IMR-90 (cell line): ENCODE results near the gene PRKN. TPM values are rescaled to one million over a fixed set of nuclear protein-coding genes. Genes with fewer than 3 reads are reported as not detected.
A peak's percentile ranks its signal among the peaks of the same experiment; 100 is the strongest.

ENCODE experiments used
- ATAC-seq: fragments of 200-7000 bp; cut with Tn5 transposase; 2 replicates; pipeline ENCODE4 v1.9.1; 2020; ENCODE audit warnings: low read depth, mild to moderate bottlenecking, moderate library complexity
- BruUV-seq: library from RNA; stranded (reverse); fragments of 400-500 nt; replicated peaks from 2 replicates; lab custom pipeline; 2021; lab: Mats Ljungman, UMichigan
- CTCF ChIA-PET: fragments of 300-600 bp; formaldehyde crosslinking; extraction: SDS; loops from one replicate; lab custom pipeline; 2021; ENCODE audit warnings: antibody characterized with exemption; lab: Yijun Ruan, JAX
- POLR2A ChIA-PET: fragments of 300-600 bp; sonication (Branson Sonifier 250); formaldehyde crosslinking; loops from one replicate; lab custom pipeline; 2022; ENCODE audit warnings: antibody characterized with exemption; ENCODE audit not compliant: unreplicated experiment; lab: Charles Lee
- DNase-seq: peaks from one replicate; pipeline ENCODE4 v3.0.0; 2013
- H2AFZ ChIP-seq: replicated peaks from 2 replicates; pipeline ENCODE3; 2013; ENCODE audit warnings: low read length, mild to moderate bottlenecking; ENCODE audit not compliant: poor library complexity
- H2AK5ac ChIP-seq: 2 replicates; pipeline ENCODE4 v1.6.1; 2013; ENCODE audit warnings: low read depth, low read length, inconsistent platforms
- H2AK9ac ChIP-seq: replicated peaks from 2 replicates; pipeline ENCODE3; 2013; ENCODE audit warnings: mild to moderate bottlenecking, low read depth, low read length, moderate library complexity; ENCODE audit not compliant: poor library complexity
- H2BK120ac ChIP-seq: 2 replicates; pipeline ENCODE4 v1.6.1; 2013; ENCODE audit warnings: low read depth, low read length, inconsistent platforms
- H2BK15ac ChIP-seq: 3 replicates; pipeline ENCODE4 v1.6.1; 2013; ENCODE audit warnings: low read depth, low read length, inconsistent platforms
- H2BK20ac ChIP-seq: 2 replicates; pipeline ENCODE4 v1.6.1; 2013; ENCODE audit warnings: low read depth, mild to moderate bottlenecking, inconsistent platforms, low read length, moderate library complexity
- H2BK5ac ChIP-seq: 2 replicates; pipeline ENCODE4 v1.6.1; 2013; ENCODE audit warnings: mild to moderate bottlenecking, low read depth, low read length, inconsistent platforms; ENCODE audit not compliant: poor library complexity, severe bottlenecking
- H3K14ac ChIP-seq: replicated peaks from 2 replicates; pipeline ENCODE4 v1.6.1; 2013; ENCODE audit warnings: low read depth, low read length, inconsistent platforms
- H3K18ac ChIP-seq: 2 replicates; pipeline ENCODE4 v1.6.1; 2013; ENCODE audit warnings: low read depth, low read length, control low read depth
- H3K23ac ChIP-seq: 2 replicates; pipeline ENCODE4 v1.6.1; 2013; ENCODE audit warnings: low read depth, low read length, inconsistent platforms
- H3K27ac ChIP-seq: 2 replicates; pipeline ENCODE4 v1.5.1; 2013; ENCODE audit warnings: mild to moderate bottlenecking, control low read depth, low read length; ENCODE audit not compliant: insufficient read depth
- H3K27me3 ChIP-seq: 2 replicates; pipeline ENCODE4 v1.6.1; 2013; ENCODE audit warnings: low read length; ENCODE audit not compliant: control insufficient read depth, insufficient read depth
- H3K36me3 ChIP-seq: 2 replicates; pipeline ENCODE4 v1.6.1; 2013; ENCODE audit warnings: low read length, mixed read lengths; ENCODE audit not compliant: control insufficient read depth, insufficient read depth
- H3K4ac ChIP-seq: 2 replicates; pipeline ENCODE4 v1.6.1; 2013; ENCODE audit warnings: low read depth, low read length, inconsistent platforms
- H3K4me1 ChIP-seq: 2 replicates; pipeline ENCODE4 v1.6.1; 2013; ENCODE audit warnings: low read length, mixed read lengths; ENCODE audit not compliant: control insufficient read depth, insufficient read depth
- H3K4me2 ChIP-seq: 2 replicates; pipeline ENCODE4 v1.6.1; 2013; ENCODE audit warnings: low read depth, mild to moderate bottlenecking, control low read depth, low read length, moderate library complexity
- H3K4me3 ChIP-seq: 2 replicates; pipeline ENCODE4 v1.5.1; 2013; ENCODE audit warnings: low read depth, mild to moderate bottlenecking, control low read depth, low read length, moderate library complexity; ENCODE audit not compliant: insufficient read depth
- H3K56ac ChIP-seq: 2 replicates; pipeline ENCODE4 v1.6.1; 2013; ENCODE audit warnings: low read length, inconsistent platforms; ENCODE audit not compliant: insufficient read depth; ENCODE audit errors: extremely low read depth
- H3K79me1 ChIP-seq, 2 experiments: 2 replicates each; pipeline ENCODE4 v1.6.1; 2013; ENCODE audit warnings: low read length in 2 of 2, inconsistent platforms in 1 of 2, low read depth in 1 of 2
- H3K9ac ChIP-seq: 2 replicates; pipeline ENCODE4 v1.6.1; 2013; ENCODE audit warnings: low read depth, low read length, control low read depth
- H3K9me1 ChIP-seq: 2 replicates; pipeline ENCODE4 v1.6.1; 2013; ENCODE audit warnings: low read length, inconsistent platforms; ENCODE audit not compliant: insufficient read depth
- H3K9me3 ChIP-seq: 2 replicates; pipeline ENCODE4 v1.6.1; 2013; ENCODE audit warnings: low read length; ENCODE audit not compliant: control insufficient read depth, insufficient read depth
- H4K20me1 ChIP-seq: 2 replicates; pipeline ENCODE4 v1.6.1; 2013; ENCODE audit warnings: low read length, inconsistent platforms; ENCODE audit not compliant: insufficient read depth
- H4K5ac ChIP-seq: 2 replicates; pipeline ENCODE4 v1.6.1; 2013; ENCODE audit warnings: mild to moderate bottlenecking, low read depth, low read length, control low read depth
- H4K8ac ChIP-seq, 2 experiments: 2 replicates each; pipeline ENCODE4 v1.6.1; 2013; ENCODE audit warnings: low read depth in 2 of 2, low read length in 2 of 2, control low read depth in 1 of 2, inconsistent platforms in 1 of 2
- H4K91ac ChIP-seq: 2 replicates; pipeline ENCODE4 v1.6.1; 2013; ENCODE audit warnings: low read depth, low read length, inconsistent platforms; ENCODE audit not compliant: insufficient read depth
- CHD1 ChIP-seq: IDR thresholded peaks from 2 replicates; pipeline ENCODE4 v1.6.1; 2012; ENCODE audit warnings: low read depth, low read length, improper control_type of control experiment
- FOS ChIP-seq: fragments of 150-350 bp; IDR thresholded peaks from 2 replicates; pipeline ENCODE4 v1.6.1; 2016; ENCODE audit warnings: low read depth, low read length
- MAFK ChIP-seq: IDR thresholded peaks from 2 replicates; pipeline ENCODE4 v1.6.1; 2012; ENCODE audit warnings: low read depth, low read length, improper control_type of control experiment
- MAZ ChIP-seq: IDR thresholded peaks from 2 replicates; pipeline ENCODE4 v1.6.1; 2012; ENCODE audit warnings: low read depth, mild to moderate bottlenecking, low read length, improper control_type of control experiment, moderate library complexity, borderline replicate concordance
- POLR2A ChIP-seq: IDR thresholded peaks from 2 replicates; pipeline ENCODE4 v1.6.1; 2012; ENCODE audit warnings: mild to moderate bottlenecking, low read depth, low read length
- RCOR1 ChIP-seq: IDR thresholded peaks from 2 replicates; pipeline ENCODE4 v1.6.1; 2012; ENCODE audit warnings: mild to moderate bottlenecking, low read length, improper control_type of control experiment; ENCODE audit not compliant: insufficient replicate concordance
- WGBS, 2 experiments: methylation state at CpG; one replicate each; pipeline versions ENCODE4 v1.1.5 to v1.1.7; 2013; ENCODE audit warnings: missing lambda C conversion rate in 2 of 2; ENCODE audit not compliant: insufficient read length in 1 of 2; ENCODE audit errors: extremely low coverage in 2 of 2; 5-methylcytosine and 5-hydroxymethylcytosine counted together
- dilution Hi-C: fragments of 300-500 bp; cut with HindIII; formaldehyde crosslinking; loops from one replicate; pipeline ENCODE4 v1.14.3; 2018; ENCODE audit warnings: low sequenced_read_pairs; ENCODE audit not compliant: unreplicated experiment
- in situ Hi-C: fragments of 300-500 bp; cut with MboI; formaldehyde crosslinking; loops from 3 replicates; pipeline ENCODE4 v1.14.3; 2019; ENCODE audit warnings: low sequenced_read_pairs, inconsistent platforms, mixed read lengths
- intact Hi-C: fragments of 100-400 bp; cut with micrococcal nuclease; formaldehyde crosslinking; loops from 2 replicates; pipeline ENCODE4 v1.10.0; 2022
- polyA plus RNA-seq, 3 experiments: library from polyadenylated mRNA; depleted of rRNA; stranded (reverse); fragments of >200 nt; gene quantifications; 2 replicates each; pipeline ENCODE4 v1.2.3, GENCODE V29; 2012; ENCODE audit warnings: low replicate concordance in 1 of 3
- total RNA-seq: library from RNA; depleted of rRNA; stranded (reverse); fragments of >200 nt; gene quantifications from 2 replicates; pipeline ENCODE4 v1.2.3, GENCODE V29; 2012
- TF ChIP-seq, protein P1 (sequence below): fragments of 150-350 bp; IDR thresholded peaks from 2 replicates; pipeline ENCODE4 v1.6.1; 2016; ENCODE audit warnings: low read depth, mild to moderate bottlenecking, low read length, moderate library complexity, borderline replicate concordance

The PRKN gene
- total and polyA plus RNA-seq, 2 of the 4 experiments (the other 2 are of a cell fraction) = 0.15 to 0.18 TPM

DNA sequence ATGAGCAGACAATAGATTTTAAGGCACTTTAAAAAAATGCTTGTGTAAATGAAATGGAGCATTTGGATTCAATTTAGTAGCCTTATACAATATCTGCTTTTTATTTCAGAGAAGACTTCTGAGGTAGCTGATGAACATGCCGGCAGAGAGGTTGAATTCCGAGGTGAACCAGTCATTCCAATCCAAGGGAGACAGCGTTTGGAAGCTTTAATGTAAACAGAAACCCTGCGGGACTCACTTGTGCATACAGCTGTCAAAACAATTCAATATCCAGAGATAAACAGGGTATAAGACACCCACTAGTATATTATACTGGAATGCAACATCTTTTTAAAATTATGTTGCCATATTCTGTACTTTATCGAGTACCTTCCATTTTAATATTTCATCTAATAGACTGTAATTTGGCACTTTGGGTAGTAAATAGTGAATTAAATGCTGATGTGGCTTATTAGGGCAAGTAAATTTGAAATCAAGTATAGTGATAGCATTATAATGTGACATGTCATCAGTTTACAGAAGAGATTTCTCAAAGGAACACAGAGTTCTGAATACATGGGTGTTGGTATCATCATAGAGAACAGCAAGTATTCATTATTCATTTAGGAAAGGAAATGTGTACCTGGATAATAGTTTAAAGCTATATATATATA lies 347.7 kb downstream of the PRKN start:
- no peaks in the 10 kb centered on the region for H3K36me3 ChIP-seq
- H3K27ac ChIP-seq = no peak overlapping the region
- ATAC-seq = no peak
- no peak overlapping the region for H2AK5ac ChIP-seq
- dilution Hi-C loops (no loop called here), in situ Hi-C loops (no loop called here), intact Hi-C loops (no loop called here)
- no peak overlapping the region for H3K14ac ChIP-seq
- H3K56ac ChIP-seq = no peak overlapping the region
- H3K23ac ChIP-seq = no peak overlapping the region
- ChIA-PET POLR2A (no interaction called here), CTCF (no interaction called here)
- no peak overlapping the region for H3K4me2 ChIP-seq
- no peak overlapping the region for H2BK20ac ChIP-seq
- H2BK120ac ChIP-seq = no peak overlapping the region
- no peak overlapping the region for H4K91ac ChIP-seq
- H4K8ac ChIP-seq = no peak overlapping the region
- WGBS, 2 experiments = no CpG with 5 or more reads among the region's 5 CpGs
- BruUV-seq = no TSS peak
- H2BK5ac ChIP-seq = no peak overlapping the region
- no peak overlapping the region for H3K18ac ChIP-seq
- H3K9me3 ChIP-seq = peaks cover 16% of the 10 kb centered on the region
- no peak overlapping the region for H3K4ac ChIP-seq
- H3K9ac ChIP-seq = no peak overlapping the region
- no peaks in the 10 kb centered on the region for H3K9me1 ChIP-seq
- H2AFZ ChIP-seq = no peak overlapping the region
- H3K79me1 ChIP-seq = no peaks in the 10 kb centered on the region
- H3K4me3 ChIP-seq = no peak overlapping the region
- H4K5ac ChIP-seq = no peak overlapping the region
- no peak for DNase-seq
- H3K4me1 ChIP-seq = no peaks in the 10 kb centered on the region
- no peak overlapping the region for H2AK9ac ChIP-seq
- H3K27me3 ChIP-seq = no peaks in the 10 kb centered on the region
- peak; percentile 66 for TF ChIP-seq MAFK
- no peak for TF ChIP-seq FOS
- no peak for TF ChIP-seq RCOR1
- TF ChIP-seq, protein P1, sequence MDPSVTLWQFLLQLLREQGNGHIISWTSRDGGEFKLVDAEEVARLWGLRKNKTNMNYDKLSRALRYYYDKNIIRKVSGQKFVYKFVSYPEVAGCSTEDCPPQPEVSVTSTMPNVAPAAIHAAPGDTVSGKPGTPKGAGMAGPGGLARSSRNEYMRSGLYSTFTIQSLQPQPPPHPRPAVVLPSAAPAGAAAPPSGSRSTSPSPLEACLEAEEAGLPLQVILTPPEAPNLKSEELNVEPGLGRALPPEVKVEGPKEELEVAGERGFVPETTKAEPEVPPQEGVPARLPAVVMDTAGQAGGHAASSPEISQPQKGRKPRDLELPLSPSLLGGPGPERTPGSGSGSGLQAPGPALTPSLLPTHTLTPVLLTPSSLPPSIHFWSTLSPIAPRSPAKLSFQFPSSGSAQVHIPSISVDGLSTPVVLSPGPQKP = no peak
- no peak for TF ChIP-seq CHD1
- no peak for TF ChIP-seq POLR2A
- TF ChIP-seq MAZ = no peak
- H4K20me1 ChIP-seq = no peaks in the 10 kb centered on the region
- H2BK15ac ChIP-seq = no peak overlapping the region
